Measurements from ENCODE around the gene HDGFL1.

Gene HDGFL1

GRCh38 chr6:22569281-22570184 is at the start of gene HDGFL1:
Gene HDGFL1, plus strand, starts transcription at chr6:22569566. Its CDS starts 10 bp downstream, at chr6:22569576.
- no peak for DNase-seq

- DNase-seq, result no peak
Observed at GRCh38 chr6:22521035-22521434, 48.3 kb upstream of the HDGFL1 start.

- no peak for DNase-seq
Observed at GRCh38 chr6:22526736-22527135, 42.6 kb upstream of the HDGFL1 start.

GRCh38 chr6:22529866-22530265 is 39.5 kb upstream of the HDGFL1 start:
- no peak for DNase-seq

- no peak for DNase-seq
Observed at GRCh38 chr6:22530506-22530905, 38.9 kb upstream of the HDGFL1 start.

GRCh38 chr6:22536122-22536521 is 33.2 kb upstream of the HDGFL1 start:
- no peak for DNase-seq

GRCh38 chr6:22544476-22544875 is 24.9 kb upstream of the HDGFL1 start:
- no peak for DNase-seq

GRCh38 chr6:22545051-22545450 is 24.3 kb upstream of the HDGFL1 start:
- DNase-seq, result no peak

GRCh38 chr6:22546236-22546635 is 23.1 kb upstream of the HDGFL1 start:
- no peak for DNase-seq

- no peak for DNase-seq
Observed at GRCh38 chr6:22550971-22551670, 18.2 kb upstream of the HDGFL1 start.

- no peak for DNase-seq
Observed at GRCh38 chr6:22556266-22556665, 13.1 kb upstream of the HDGFL1 start.

GRCh38 chr6:22557007-22557406 is 12.4 kb upstream of the HDGFL1 start:
- DNase-seq, result no peak

GRCh38 chr6:22558288-22558882 is 11.0 kb upstream of the HDGFL1 start:
- DNase-seq, result no peak

- DNase-seq, result no peak
Observed at GRCh38 chr6:22568854-22569253, 512 bp upstream of the HDGFL1 start.

GRCh38 chr6:22570185-22570551 is 802 bp downstream of the HDGFL1 start:
- DNase-seq, result no peak

- no peak for DNase-seq
Observed at GRCh38 chr6:22575190-22575589, 5.8 kb downstream of the HDGFL1 start.

GRCh38 chr6:22579439-22579838 is 10.1 kb downstream of the HDGFL1 start:
- DNase-seq, result no peak

- DNase-seq, result no peak
Observed at GRCh38 chr6:22580337-22580736, 11.0 kb downstream of the HDGFL1 start.

GRCh38 chr6:22582417-22583205 is 13.2 kb downstream of the HDGFL1 start:
- DNase-seq, result no peak

GRCh38 chr6:22583230-22583629 is 13.9 kb downstream of the HDGFL1 start:
- no peak for DNase-seq

GRCh38 chr6:22583927-22584326 is 14.6 kb downstream of the HDGFL1 start:
- no peak for DNase-seq

GRCh38 chr6:22589118-22589517 is 19.8 kb downstream of the HDGFL1 start:
- no peak for DNase-seq

- DNase-seq, result no peak
Observed at GRCh38 chr6:22590423-22590822, 21.1 kb downstream of the HDGFL1 start.
